Panc1 (cell line): ENCODE measurements around the gene PTGIS.

Experiments
- POLR2AphosphoS5 ChIP-seq: IDR thresholded peaks from 2 replicates; pipeline ENCODE4 v1.6.1; 2012; ENCODE audit warnings: mild to moderate bottlenecking, low read depth, low read length, moderate library complexity
- TCF7L2 ChIP-seq: IDR thresholded peaks from 2 replicates; pipeline ENCODE4 v1.6.1; 2011; ENCODE audit warnings: mild to moderate bottlenecking, low read depth, low read length, inconsistent platforms
- TF ChIP-seq, protein P1 (sequence below): fragments of 450-650 bp; IDR thresholded peaks from 2 replicates; pipeline ENCODE4 v1.5.1; 2017; ENCODE audit warnings: mild to moderate bottlenecking
- TF ChIP-seq, protein P2 (sequence below), 2 experiments: IDR thresholded peaks; 2 replicates each; pipeline ENCODE4 v1.6.1; 2011 to 2012; ENCODE audit warnings: low read depth in 2 of 2, control low read depth in 1 of 2, low read length in 1 of 2, mild to moderate bottlenecking in 1 of 2, moderate library complexity in 1 of 2; ENCODE audit not compliant: insufficient read depth in 1 of 2

DNA sequence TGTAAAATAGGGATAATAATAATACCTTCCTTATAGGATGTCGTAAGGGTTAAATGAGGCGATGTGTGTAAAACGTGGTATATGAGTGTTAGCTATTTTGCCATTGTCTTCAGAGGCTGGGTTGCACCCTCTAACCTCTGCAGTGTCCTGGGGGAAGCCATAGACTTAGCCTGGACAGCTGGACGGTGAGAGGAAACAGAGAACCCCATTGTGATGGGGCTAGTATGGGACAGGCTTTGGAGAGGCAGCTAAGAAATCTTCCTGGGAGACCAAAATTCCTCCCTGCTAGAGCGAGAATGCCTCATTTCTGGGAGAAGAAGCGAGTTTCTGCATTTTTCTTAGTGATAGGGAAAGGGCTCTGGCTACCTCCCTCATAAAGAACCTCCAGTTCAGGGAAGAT is 108.3 kb downstream of the PTGIS start:
- TF ChIP-seq, protein P1, sequence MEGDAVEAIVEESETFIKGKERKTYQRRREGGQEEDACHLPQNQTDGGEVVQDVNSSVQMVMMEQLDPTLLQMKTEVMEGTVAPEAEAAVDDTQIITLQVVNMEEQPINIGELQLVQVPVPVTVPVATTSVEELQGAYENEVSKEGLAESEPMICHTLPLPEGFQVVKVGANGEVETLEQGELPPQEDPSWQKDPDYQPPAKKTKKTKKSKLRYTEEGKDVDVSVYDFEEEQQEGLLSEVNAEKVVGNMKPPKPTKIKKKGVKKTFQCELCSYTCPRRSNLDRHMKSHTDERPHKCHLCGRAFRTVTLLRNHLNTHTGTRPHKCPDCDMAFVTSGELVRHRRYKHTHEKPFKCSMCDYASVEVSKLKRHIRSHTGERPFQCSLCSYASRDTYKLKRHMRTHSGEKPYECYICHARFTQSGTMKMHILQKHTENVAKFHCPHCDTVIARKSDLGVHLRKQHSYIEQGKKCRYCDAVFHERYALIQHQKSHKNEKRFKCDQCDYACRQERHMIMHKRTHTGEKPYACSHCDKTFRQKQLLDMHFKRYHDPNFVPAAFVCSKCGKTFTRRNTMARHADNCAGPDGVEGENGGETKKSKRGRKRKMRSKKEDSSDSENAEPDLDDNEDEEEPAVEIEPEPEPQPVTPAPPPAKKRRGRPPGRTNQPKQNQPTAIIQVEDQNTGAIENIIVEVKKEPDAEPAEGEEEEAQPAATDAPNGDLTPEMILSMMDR: no peak
- TF ChIP-seq POLR2AphosphoS5: no peak
- no peak for TF ChIP-seq TCF7L2
- TF ChIP-seq, protein P2, sequence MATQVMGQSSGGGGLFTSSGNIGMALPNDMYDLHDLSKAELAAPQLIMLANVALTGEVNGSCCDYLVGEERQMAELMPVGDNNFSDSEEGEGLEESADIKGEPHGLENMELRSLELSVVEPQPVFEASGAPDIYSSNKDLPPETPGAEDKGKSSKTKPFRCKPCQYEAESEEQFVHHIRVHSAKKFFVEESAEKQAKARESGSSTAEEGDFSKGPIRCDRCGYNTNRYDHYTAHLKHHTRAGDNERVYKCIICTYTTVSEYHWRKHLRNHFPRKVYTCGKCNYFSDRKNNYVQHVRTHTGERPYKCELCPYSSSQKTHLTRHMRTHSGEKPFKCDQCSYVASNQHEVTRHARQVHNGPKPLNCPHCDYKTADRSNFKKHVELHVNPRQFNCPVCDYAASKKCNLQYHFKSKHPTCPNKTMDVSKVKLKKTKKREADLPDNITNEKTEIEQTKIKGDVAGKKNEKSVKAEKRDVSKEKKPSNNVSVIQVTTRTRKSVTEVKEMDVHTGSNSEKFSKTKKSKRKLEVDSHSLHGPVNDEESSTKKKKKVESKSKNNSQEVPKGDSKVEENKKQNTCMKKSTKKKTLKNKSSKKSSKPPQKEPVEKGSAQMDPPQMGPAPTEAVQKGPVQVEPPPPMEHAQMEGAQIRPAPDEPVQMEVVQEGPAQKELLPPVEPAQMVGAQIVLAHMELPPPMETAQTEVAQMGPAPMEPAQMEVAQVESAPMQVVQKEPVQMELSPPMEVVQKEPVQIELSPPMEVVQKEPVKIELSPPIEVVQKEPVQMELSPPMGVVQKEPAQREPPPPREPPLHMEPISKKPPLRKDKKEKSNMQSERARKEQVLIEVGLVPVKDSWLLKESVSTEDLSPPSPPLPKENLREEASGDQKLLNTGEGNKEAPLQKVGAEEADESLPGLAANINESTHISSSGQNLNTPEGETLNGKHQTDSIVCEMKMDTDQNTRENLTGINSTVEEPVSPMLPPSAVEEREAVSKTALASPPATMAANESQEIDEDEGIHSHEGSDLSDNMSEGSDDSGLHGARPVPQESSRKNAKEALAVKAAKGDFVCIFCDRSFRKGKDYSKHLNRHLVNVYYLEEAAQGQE (IDR thresholded peaks at IDR 0.05; ENCODE audit: insufficient read depth in 1 of 2, low read depth in 2 of 2, low read length in 1 of 2): no peak
